Activated naive CD4-positive, alpha-beta T cell treated with anti-CD3 and anti-CD28 coated beads, Interleukin-2, amount 50 U/mL, for 24 hours (primary cell): ENCODE results near the gene FOXP1.
A peak's percentile ranks its signal among the peaks of the same experiment; 100 is the strongest.

ENCODE experiments used
- H3K27ac Mint-ChIP-seq: one replicate; pipeline ENCODE4 v1.8.0; 2021; ENCODE audit warnings: mild to moderate bottlenecking, mixed read lengths
- H3K27me3 Mint-ChIP-seq: one replicate; pipeline ENCODE4 v1.8.0; 2021; ENCODE audit warnings: mixed read lengths
- H3K36me3 Mint-ChIP-seq: one replicate; pipeline ENCODE4 v1.8.0; 2021; ENCODE audit warnings: mixed read lengths
- H3K4me1 Mint-ChIP-seq: one replicate; pipeline ENCODE4 v1.8.0; 2021; ENCODE audit warnings: mixed read lengths
- H3K4me3 Mint-ChIP-seq: one replicate; pipeline ENCODE4 v1.8.0; 2021; ENCODE audit warnings: mild to moderate bottlenecking, mixed read lengths
- H3K9me3 Mint-ChIP-seq: one replicate; pipeline ENCODE4 v1.8.0; 2021; ENCODE audit warnings: mixed read lengths

FOXP1 gene

GRCh38 chr3:71120012-71120411 is 463.5 kb downstream of the FOXP1 start:
- H3K27ac Mint-ChIP-seq = peak overlapping the region; percentile 75
- H3K9me3 Mint-ChIP-seq = no peaks in the 10 kb centered on the region
- peak overlapping the region; percentile 34 for H3K4me3 Mint-ChIP-seq
- H3K27me3 Mint-ChIP-seq = no peaks in the 10 kb centered on the region
- H3K36me3 Mint-ChIP-seq = peaks cover 43% of the 10 kb centered on the region
- H3K4me1 Mint-ChIP-seq = peaks cover 90% of the 10 kb centered on the region

GRCh38 chr3:71119171-71119570 is 464.4 kb downstream of the FOXP1 start:
- H3K27me3 Mint-ChIP-seq = no peaks in the 10 kb centered on the region
- H3K27ac Mint-ChIP-seq = peak overlapping the region; percentile 87
- H3K36me3 Mint-ChIP-seq = peaks cover 41% of the 10 kb centered on the region
- H3K4me1 Mint-ChIP-seq = peaks cover 90% of the 10 kb centered on the region
- H3K4me3 Mint-ChIP-seq = peak overlapping the region; percentile 63
- no peaks in the 10 kb centered on the region for H3K9me3 Mint-ChIP-seq

GRCh38 chr3:71118436-71118835 is 465.1 kb downstream of the FOXP1 start:
- Mint-ChIP-seq H3K9me3 (no peaks in the 10 kb centered on the region), H3K27me3 (no peaks in the 10 kb centered on the region), H3K4me1 (peaks cover 91% of the 10 kb centered on the region), H3K36me3 (peaks cover 40% of the 10 kb centered on the region), H3K4me3 (peak overlapping the region; percentile 1), H3K27ac (peak overlapping the region; percentile 94)

GRCh38 chr3:71117572-71118247 is 465.8 kb downstream of the FOXP1 start:
- H3K27me3 Mint-ChIP-seq = no peaks in the 10 kb centered on the region
- peaks cover 39% of the 10 kb centered on the region for H3K36me3 Mint-ChIP-seq
- no peaks in the 10 kb centered on the region for H3K9me3 Mint-ChIP-seq
- peak overlapping the region; percentile 39 for H3K4me3 Mint-ChIP-seq
- peak overlapping the region; percentile 94 for H3K27ac Mint-ChIP-seq
- H3K4me1 Mint-ChIP-seq = peaks cover 90% of the 10 kb centered on the region

- Mint-ChIP-seq H3K9me3 (no peaks in the 10 kb centered on the region), H3K36me3 (peaks cover 39% of the 10 kb centered on the region), H3K27me3 (no peaks in the 10 kb centered on the region), H3K4me3 (no peak overlapping the region), H3K27ac (peak overlapping the region; percentile 51), H3K4me1 (peaks cover 90% of the 10 kb centered on the region)
Measured at GRCh38 chr3:71114610-71115009, 468.9 kb downstream of the FOXP1 start.

GRCh38 chr3:71112576-71112975 is 471.0 kb downstream of the FOXP1 start:
- peak overlapping the region; percentile 86 for H3K27ac Mint-ChIP-seq
- no peaks in the 10 kb centered on the region for H3K9me3 Mint-ChIP-seq
- H3K4me1 Mint-ChIP-seq = peaks cover 92% of the 10 kb centered on the region
- peak overlapping the region; percentile 13 for H3K4me3 Mint-ChIP-seq
- no peaks in the 10 kb centered on the region for H3K27me3 Mint-ChIP-seq
- peaks cover 36% of the 10 kb centered on the region for H3K36me3 Mint-ChIP-seq

GRCh38 chr3:71111784-71112440 is 471.6 kb downstream of the FOXP1 start:
- Mint-ChIP-seq H3K4me3 (peak overlapping the region; percentile 68), H3K4me1 (peaks cover 91% of the 10 kb centered on the region), H3K9me3 (no peaks in the 10 kb centered on the region), H3K27me3 (no peaks in the 10 kb centered on the region), H3K27ac (peak overlapping the region; percentile 95), H3K36me3 (peaks cover 36% of the 10 kb centered on the region)

GRCh38 chr3:71110385-71111222 is 472.9 kb downstream of the FOXP1 start:
- Mint-ChIP-seq H3K4me1 (peaks cover 91% of the 10 kb centered on the region), H3K27ac (peak overlapping the region; percentile 96), H3K36me3 (peaks cover 34% of the 10 kb centered on the region), H3K27me3 (no peaks in the 10 kb centered on the region), H3K4me3 (no peak overlapping the region), H3K9me3 (no peaks in the 10 kb centered on the region)

GRCh38 chr3:71109977-71110285 is 473.6 kb downstream of the FOXP1 start:
- H3K36me3 Mint-ChIP-seq = peaks cover 40% of the 10 kb centered on the region
- peak overlapping the region; percentile 96 for H3K27ac Mint-ChIP-seq
- H3K4me3 Mint-ChIP-seq = peak overlapping the region; percentile 68
- H3K4me1 Mint-ChIP-seq = peaks cover 95% of the 10 kb centered on the region
- no peaks in the 10 kb centered on the region for H3K27me3 Mint-ChIP-seq
- no peaks in the 10 kb centered on the region for H3K9me3 Mint-ChIP-seq

GRCh38 chr3:71109241-71109976 is 474.1 kb downstream of the FOXP1 start:
- Mint-ChIP-seq H3K27ac (peak overlapping the region; percentile 96), H3K36me3 (peaks cover 41% of the 10 kb centered on the region), H3K4me1 (peaks cover 95% of the 10 kb centered on the region), H3K27me3 (no peaks in the 10 kb centered on the region), H3K4me3 (peak overlapping the region; percentile 68), H3K9me3 (no peaks in the 10 kb centered on the region)

- H3K4me3 Mint-ChIP-seq = no peak overlapping the region
- peak overlapping the region; percentile 96 for H3K27ac Mint-ChIP-seq
Measured at GRCh38 chr3:71107926-71108325, 475.6 kb downstream of the FOXP1 start.

GRCh38 chr3:71104976-71105375 is 478.6 kb downstream of the FOXP1 start:
- Mint-ChIP-seq H3K4me1 (peaks cover 97% of the 10 kb centered on the region), H3K27ac (peak overlapping the region; percentile 98), H3K27me3 (no peaks in the 10 kb centered on the region), H3K36me3 (peaks cover 54% of the 10 kb centered on the region), H3K9me3 (no peaks in the 10 kb centered on the region), H3K4me3 (peak overlapping the region; percentile 66)

More at GRCh38 chr3:71107926-71108325, 475.6 kb downstream of the FOXP1 start:
- peaks cover 98% of the 10 kb centered on the region for H3K4me1 Mint-ChIP-seq
- H3K9me3 Mint-ChIP-seq = no peaks in the 10 kb centered on the region
- no peaks in the 10 kb centered on the region for H3K27me3 Mint-ChIP-seq
- peaks cover 45% of the 10 kb centered on the region for H3K36me3 Mint-ChIP-seq

GRCh38 chr3:71104556-71104955 is 479.0 kb downstream of the FOXP1 start:
- peaks cover 54% of the 10 kb centered on the region for H3K36me3 Mint-ChIP-seq
- H3K27ac Mint-ChIP-seq = peak overlapping the region; percentile 98

GRCh38 chr3:71104121-71104541 is 479.4 kb downstream of the FOXP1 start:
- Mint-ChIP-seq H3K36me3 (peaks cover 54% of the 10 kb centered on the region), H3K4me3 (no peak overlapping the region), H3K27me3 (no peaks in the 10 kb centered on the region), H3K9me3 (no peaks in the 10 kb centered on the region), H3K4me1 (peaks cover 97% of the 10 kb centered on the region), H3K27ac (peak overlapping the region; percentile 68)

More at GRCh38 chr3:71104556-71104955, 479.0 kb downstream of the FOXP1 start:
- H3K4me3 Mint-ChIP-seq = peak overlapping the region; percentile 66
- H3K9me3 Mint-ChIP-seq = no peaks in the 10 kb centered on the region
- peaks cover 97% of the 10 kb centered on the region for H3K4me1 Mint-ChIP-seq
- no peaks in the 10 kb centered on the region for H3K27me3 Mint-ChIP-seq

GRCh38 chr3:71103430-71103921 is 480.1 kb downstream of the FOXP1 start:
- H3K27ac Mint-ChIP-seq = peak overlapping the region; percentile 68
- H3K4me3 Mint-ChIP-seq = peak overlapping the region; percentile 11
- H3K36me3 Mint-ChIP-seq = peaks cover 52% of the 10 kb centered on the region
- H3K4me1 Mint-ChIP-seq = peaks cover 97% of the 10 kb centered on the region
- H3K9me3 Mint-ChIP-seq = no peaks in the 10 kb centered on the region
- no peaks in the 10 kb centered on the region for H3K27me3 Mint-ChIP-seq
